GM11168 (cell line): ENCODE measurements around the gene RASA4.
"Not testable (repeated sequence)": the region's sequence is repeated elsewhere in the genome, so short reads cannot be mapped to it uniquely, and the experiment has no call there.

Source experiments
- in situ Hi-C: fragments of 300-500 bp; cut with MboI; formaldehyde crosslinking; loops from one replicate; pipeline ENCODE4 v1.12.0; 2022; ENCODE audit warnings: low sequenced_read_pairs; ENCODE audit not compliant: unreplicated experiment

The RASA4 gene

DNA sequence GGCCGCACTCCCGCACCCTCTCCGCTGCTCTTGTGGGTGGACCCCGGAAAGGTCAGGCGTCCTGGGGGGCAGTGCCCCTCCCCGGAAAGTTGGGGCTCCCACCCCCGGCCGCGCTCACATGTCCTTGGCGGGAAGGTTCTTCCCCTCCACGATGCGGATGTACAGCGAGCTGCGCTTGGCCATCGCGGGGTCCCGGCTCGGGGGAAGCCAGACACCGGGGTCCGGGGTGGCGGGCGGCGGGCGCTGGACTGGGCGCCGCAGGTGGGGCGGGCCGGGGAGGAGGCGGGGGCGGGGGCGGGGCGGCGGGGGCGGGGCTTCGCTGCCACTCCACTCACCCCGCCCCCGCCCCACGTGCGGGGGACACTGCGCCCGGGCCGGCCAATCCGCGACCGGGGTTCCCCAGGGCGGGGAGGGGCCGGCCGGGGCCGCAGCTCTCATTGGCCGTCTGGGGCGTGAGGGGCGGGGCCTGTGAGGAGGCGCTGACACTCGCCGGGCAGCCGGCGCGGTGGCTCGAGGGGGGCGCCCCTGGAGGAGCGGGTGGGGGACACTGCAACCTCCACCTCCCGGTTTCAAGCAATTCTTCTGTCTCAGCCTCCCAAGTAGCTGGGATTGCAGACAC lies at the start of gene RASA4:
Gene RASA4, minus strand, starts transcription at position 250 of the 619 bp plus-strand sequence. Its CDS starts 67 bp downstream, at position 183.
- in situ Hi-C loops: loop anchor here (25.0 kb wide), 1 partner anchor 104 kb away; the partner anchor contains the start of gene RASA4B

DNA sequence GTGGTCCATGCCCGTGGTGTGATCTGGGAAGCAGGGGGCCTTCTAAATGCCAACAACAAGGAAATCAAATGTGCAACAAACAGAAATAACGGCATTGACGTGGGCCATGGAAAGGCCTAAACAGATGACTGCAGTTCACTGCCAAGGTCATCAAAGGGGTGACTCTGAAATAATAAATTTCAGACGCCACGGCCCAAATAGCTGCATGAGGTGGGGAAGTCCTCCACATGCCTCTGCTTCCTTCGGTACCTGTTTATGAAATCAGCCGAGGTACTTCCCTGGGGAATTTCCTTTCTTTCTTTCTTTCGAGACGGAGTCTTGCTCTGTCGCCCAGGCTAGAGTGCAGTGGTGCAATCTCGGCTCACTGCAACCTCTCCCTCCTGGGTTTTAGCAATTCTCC lies 48.2 kb upstream of the RASA4 start:
- in situ Hi-C loops: not testable (repeated sequence)

DNA sequence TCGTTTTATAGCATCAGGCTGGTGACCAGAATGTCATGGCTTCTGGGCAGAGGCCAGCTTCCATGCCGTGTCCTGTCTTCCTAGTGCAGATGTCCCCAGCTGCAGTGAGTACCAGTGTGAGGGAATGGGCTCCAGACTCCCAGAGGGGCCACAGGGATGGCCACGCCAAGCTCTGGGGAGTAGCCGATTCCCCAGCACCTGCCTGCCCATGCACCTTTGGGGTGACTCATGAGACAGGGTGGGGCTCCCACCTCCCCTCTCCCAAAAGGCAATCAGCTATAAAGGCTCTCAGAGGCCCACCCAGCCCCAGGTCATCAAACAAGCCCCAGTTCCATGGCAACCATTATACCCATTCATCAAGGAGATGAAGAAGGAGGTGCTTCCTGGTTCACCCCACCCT lies 33.4 kb upstream of the RASA4 start, which contains the start of gene SPDYE2B:
Gene SPDYE2B, plus strand, starts transcription at position 396 of the 400 bp plus-strand sequence. CDS start 2,030 bp downstream, outside the sequence.
- in situ Hi-C loops: not testable (repeated sequence)

DNA sequence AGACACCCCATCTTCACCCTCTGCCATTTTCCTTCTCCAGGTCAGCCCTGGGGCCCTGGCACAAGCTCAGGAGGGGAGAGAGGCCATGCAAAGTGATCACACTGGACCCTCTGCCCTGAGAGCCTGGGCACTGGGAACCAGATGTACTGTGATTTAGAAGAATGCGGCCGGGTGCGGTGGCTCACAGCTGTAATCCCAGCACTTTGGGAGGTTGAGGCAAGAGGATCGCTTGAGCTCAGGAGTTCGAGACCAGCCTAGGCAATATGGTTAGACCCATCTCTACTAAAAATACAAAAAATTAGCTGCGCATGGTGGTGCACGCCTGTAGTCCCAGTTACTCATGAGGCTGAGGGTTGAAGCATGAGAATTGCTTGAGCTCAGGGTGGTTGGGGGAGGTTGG lies 31.3 kb upstream of the RASA4 start:
- in situ Hi-C loops: not testable (repeated sequence)

DNA sequence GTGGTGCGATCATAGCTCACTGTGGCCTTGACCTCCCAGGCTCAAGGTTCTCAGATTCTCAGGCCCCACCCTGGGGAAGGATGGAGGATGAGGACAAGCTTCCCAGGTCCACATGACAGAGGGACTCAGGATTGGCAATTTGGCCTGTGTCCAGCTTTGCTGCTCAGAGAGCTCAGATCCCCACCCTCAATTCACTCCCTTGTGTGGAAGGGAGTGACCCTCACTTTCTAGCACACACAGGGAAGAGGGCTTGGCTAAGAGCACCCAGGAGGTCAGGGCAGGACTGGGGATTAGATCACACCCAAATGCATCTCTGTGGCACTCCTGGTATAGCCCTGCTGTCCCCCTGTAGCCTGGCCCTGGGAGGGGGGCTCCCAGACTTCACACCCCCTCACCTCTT lies 26.8 kb upstream of the RASA4 start:
- in situ Hi-C loops: not testable (repeated sequence)

DNA sequence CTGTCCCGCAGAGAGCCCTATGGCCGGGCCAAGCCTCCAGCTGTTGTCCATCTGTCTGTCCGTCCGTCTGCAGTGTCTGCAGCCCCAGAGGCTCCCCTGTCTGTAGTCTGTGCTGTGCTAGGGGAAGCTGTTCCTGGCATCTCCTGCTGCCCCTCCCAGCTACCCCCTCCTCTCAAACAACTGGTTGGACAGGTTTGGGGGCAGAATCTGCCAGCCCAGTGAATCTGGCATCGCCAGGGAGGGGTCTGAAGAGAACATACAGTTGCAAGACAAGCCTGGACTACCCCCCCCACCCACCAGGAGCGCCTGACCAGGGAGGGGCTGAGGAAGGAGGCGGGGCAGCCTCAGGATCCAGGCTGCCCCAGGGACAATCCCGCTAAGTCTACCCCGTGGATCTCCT lies 26.1 kb upstream of the RASA4 start, which contains the start of gene UPK3BL1:
Gene UPK3BL1, minus strand, starts transcription at position 101 of the 400 bp plus-strand sequence. Its CDS starts 50 bp downstream, at position 51.
- in situ Hi-C loops: not testable (repeated sequence)

DNA sequence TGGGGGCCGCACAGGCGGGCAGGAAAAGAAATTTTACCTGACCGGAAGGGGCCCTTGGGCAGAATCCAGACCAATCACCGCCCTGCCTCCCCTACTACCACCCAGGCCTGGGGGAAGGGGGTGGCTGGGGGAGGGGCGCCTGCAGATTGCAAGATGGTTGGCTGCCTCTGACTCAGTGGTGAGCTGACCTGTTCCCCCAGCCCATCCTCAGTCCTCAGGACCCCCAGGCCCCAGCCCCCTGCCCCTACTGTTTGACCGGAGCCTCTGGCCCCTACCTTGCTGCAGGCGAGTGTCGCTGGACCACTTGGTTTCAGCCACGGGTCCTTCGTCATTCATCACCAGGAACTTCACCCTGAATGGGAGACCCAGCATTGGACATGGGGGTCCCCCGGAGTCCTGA lies 22.3 kb upstream of the RASA4 start:
- in situ Hi-C loops: not testable (repeated sequence)

DNA sequence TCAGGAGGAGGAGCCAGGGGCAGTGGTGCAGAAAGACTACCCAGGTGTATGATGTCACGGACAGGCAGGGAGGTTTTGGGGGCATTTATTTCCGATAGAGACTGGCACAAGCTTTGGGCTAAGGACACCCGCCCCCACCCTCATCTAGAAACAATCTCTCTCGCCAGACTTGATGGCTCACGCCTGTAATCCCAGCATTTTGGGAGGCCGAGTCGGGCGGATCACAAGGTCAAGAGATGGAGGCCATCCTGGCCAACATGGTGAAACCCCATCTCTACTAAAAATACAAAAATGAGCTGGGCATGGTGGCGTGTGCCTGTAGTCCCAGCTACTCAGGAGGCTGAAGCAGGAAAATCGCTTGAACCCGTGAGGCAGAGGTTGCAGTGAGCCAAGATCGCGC lies 20.4 kb upstream of the RASA4 start:
- in situ Hi-C loops: not testable (repeated sequence)

DNA sequence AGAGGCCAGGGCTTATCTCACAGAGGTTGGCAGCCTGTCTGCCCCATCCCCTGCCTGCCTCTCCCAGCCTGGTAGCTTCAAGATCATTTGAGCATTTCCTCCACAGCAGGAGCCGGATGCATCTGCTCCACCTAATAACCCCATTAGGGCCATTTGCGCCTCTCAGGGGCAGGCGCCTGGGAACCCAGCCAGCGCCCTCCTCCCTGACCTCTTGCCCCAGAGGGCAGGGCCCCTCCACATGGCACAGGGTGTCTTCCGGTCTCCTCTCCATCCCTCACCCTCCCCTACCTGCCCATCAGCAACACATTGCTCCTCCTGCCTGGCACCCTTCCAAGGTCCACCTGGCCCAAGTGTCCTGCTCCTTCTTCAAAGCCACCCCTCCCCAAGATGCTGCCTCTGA lies 18.8 kb upstream of the RASA4 start:
- in situ Hi-C loops: not testable (repeated sequence)

DNA sequence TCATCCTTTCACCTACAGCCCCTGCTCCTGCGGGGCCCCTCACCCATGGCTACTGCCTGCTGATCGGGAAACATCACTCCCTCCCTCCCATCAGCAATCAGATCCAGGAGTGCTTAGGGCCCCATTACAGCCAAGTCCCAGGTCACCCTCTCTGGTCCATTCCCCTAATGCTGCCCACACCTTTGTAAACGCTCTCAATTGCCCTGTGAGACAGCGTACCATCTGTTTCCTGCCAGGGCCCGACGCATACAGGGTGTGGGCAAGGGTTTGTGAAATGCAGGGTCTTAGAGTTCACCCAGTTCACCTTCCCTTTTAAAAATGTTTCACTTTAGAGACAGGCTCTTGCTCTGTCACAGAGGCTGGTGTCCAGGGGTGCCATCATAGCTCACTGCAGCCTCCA lies 17.7 kb upstream of the RASA4 start:
- in situ Hi-C loops: not testable (repeated sequence)

DNA sequence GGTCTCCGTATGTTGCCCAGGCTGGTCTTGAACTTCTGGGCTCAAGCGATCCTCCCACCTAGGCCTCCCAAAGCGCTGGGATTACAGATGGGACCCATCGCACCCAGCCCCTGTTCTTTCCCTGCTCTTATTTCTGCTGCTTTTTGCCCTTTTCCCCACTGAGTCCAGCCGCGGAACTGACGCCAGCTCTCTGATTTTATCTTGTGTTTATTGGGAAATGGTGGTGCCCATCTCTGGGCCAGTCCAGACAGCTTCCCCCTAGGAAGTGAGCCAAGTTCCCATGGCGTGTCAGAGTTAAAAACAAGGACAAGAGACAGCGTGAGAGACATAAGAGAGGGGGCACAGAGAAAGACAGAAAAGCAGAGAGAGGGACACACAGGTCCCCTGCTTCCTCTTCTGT lies 14.1 kb upstream of the RASA4 start:
- in situ Hi-C loops: not testable (repeated sequence)

DNA sequence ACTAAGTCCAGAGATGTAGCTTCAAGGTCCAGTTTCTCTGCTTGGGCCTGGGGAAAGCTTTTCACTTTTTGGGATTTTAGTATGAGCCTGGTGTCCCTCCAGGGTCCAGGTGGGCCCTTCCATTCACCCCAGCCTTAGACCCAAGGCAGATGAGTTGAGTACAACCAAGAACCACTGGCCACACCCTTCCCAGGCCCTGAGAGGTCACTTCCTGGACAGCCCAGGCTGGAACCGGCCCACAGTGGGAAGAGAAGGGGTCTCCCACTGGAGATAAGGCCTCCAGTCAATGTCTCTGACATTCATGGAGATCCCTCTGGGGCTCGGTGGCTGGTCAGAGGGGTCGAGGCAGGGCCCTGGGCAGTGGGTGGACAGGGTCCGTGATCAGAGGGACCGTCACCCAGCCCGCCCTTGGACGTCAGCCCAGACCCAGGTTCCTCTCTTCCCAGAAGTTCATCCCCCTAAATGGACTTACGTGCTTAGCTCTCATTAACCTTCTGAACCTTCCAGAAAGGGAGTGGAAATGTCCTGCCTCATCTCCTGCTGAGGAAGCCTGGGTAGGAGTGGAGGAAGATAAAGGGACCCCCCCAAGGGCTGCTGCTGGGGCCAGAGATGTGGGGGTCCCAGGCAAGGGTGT lies 10.8 kb upstream of the RASA4 start:
- in situ Hi-C loops: not testable (repeated sequence)

DNA sequence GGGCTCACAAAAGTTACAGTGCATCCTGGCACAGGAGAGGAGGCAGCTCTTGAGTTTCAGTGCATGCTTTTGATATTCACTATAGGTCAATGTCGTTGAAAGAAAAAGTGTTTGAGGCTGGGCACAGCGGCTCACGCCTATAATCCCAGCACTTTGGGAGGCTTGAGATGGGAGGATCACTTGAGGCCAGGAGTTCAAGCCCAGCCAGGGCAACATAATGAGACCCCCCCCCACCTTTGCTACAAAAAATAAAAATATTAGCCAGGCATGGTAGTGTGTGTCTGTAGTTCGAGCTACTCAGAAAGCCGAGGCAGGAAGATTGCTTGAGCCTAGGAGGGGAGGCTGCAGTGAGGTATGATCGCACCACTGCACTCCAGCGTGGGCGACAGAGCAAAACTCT lies 1.6 kb upstream of the RASA4 start:
- in situ Hi-C loops: loop anchor here (25.0 kb wide), 1 partner anchor 106 kb away; the partner anchor contains the start of gene RASA4B

DNA sequence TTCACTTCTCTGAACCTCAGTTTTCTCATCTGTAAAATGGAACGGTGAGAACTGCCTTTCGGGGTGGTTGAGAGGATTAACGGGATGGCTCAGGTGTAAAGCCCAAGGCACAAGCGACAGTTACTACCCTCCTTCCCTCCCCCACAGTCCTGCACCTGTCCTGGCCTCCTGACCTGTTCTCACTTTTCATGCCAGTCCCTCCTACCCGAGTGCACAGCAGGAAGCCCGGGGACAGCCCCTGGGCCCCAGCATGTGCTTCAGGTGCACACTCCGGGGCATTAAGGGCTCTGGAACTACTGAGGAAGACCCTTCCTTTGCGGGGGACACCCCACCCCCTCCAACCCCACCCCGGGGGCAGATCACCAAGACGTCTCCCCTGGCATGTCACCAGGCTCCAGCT lies 626 bp downstream of the RASA4 start:
- in situ Hi-C loops: loop anchor here (25.0 kb wide), 1 partner anchor 104 kb away; the partner anchor contains the start of gene RASA4B

DNA sequence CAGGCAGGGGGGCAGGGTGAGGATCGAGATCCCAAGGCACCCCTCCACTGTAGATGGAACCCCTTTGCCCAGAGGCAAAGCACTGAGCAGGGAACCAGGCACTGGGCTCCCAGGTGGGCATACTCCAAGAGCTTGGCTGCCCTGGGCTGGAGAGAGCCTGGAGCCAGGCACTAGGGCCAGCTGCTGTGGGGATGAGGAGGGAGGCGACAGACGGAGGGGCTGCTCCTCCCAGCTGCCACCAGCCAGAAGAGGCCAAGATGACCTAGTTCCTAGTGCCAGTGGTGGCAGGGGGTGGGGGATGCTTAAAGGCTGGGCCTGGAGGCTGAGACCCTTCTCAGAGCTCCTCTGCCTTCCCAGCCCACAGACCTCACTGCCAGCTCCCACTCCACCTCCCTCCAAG lies 1.7 kb downstream of the RASA4 start:
- in situ Hi-C loops: loop anchor here (25.0 kb wide), 1 partner anchor 103 kb away; the partner anchor contains the start of gene RASA4B

DNA sequence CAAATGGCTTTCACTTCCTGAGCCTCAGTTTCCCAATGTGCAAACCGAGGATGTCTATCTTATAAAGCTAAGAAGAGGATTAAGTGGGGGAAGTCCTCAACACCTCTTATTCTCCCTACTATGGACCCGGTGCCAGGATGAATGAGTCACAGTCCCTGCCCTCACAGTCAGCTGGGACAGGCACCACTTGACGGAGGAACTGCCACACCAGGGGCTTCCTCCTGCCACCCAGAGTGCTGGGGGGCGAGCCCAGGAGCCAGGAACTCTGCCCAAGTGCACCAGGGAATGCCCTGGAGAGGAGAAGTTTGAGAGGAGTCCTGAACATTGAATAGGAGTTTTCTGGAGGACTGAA lies 2.2 kb downstream of the RASA4 start:
- in situ Hi-C loops: loop anchor here (25.0 kb wide), 1 partner anchor 102 kb away; the partner anchor contains the start of gene RASA4B

DNA sequence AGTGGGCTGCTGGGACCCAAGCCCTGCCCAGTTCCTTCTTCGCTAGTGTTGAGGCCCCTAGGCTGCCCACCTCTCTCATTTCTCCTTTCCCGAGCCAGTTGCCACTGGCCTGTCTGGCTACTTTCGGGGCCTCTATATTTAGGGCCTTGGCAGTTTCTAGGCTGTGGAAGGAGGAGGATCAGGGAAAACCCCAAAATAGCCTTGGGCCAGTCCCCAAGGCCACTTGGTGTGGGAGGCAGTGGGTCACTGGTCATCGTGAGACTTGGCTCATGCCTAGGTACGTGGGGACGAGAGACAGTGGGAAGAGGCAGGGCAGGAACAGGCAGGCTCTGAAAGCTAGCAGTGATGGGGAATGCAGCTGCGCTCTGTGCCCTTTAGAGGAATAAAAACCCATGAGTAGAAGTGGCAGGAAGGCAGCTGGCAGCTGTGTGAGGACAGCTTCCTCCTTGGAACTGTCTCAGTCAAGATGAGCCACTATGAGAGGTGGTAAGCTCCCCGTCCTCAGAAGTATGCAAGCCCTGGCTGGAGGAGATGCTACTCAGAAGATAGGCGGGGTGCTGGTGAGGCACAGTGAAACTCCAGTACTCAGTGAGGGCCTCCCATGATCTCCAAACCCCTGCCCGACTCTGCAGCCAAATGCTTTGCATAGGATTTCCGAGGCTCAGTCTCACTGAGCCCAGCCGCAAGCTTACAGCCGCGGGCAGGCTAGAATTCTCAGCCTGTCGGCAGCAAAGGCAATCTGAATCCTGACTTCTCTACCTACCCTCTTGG lies 2.8 kb downstream of the RASA4 start:
- in situ Hi-C loops: loop anchor here (25.0 kb wide), 1 partner anchor 101 kb away; the partner anchor contains the start of gene RASA4B

DNA sequence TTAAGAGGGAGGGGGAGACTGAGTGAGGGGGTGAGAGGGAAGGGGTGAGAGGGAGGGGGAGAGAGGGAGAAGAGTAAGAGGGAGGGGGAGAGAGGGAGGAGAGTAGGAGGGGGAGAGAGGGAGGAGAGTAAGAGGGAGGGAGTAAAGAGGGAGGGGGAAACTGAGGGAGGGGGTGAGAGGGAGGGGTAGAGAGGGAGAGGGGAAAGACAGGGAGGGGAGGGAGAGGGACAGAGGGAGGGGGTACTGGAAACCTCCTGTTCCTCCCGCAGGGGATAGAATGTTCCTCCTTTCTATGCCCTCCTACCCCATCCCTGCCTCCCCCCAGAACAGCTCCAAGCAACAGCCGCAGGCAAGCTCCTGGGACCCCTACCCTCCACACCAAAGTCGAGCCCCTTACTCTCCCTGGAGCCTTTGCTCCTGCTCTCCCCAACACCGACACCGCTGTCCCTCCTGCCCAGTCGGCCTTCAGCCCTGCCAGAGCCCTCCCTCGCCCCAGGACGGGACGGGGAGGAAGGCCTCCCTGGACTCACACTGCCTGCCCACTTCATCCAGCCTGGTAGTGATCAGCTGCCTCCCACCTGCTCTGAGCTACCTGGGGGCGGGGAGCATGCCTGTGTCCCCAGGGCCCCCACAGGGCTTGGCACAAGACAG lies 4.8 kb downstream of the RASA4 start:
- in situ Hi-C loops: loop anchor here (25.0 kb wide), 1 partner anchor 99 kb away; the partner anchor contains the start of gene RASA4B

DNA sequence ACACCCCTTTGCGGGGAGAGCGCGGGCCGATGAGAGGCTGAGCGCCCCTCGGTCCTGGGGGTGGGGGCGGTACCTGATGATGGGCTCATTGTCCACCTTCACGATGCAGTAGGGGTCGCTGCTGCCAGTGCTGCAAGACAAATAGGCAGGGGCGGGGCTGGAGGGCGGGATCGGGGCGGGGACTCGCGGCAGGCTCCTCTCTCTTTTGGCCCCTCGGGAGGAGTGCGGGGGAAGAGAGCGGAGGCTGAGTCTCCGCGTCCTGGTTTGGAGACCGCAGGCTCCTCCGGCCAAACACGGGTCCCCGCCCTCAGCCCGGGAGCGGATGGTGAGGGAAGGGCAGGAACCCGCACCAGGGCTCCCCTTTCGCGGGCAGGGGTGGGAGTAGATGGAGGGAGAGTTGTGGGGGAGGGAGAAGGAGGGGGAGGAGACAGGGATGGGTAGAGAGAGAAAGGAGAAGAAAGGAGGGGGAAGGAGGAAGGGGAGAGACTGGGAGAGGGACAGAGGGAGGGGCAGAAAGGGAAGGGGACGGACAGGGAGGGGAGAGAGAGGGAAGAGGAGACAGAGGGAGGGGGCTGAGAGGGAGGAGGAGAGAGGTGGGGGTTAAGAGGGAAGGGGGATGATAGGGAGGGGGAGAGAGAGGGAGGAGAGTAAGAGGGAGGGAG lies 5.4 kb downstream of the RASA4 start:
- in situ Hi-C loops: loop anchor here (25.0 kb wide), 1 partner anchor 99 kb away; the partner anchor contains the start of gene RASA4B
